ENCODE data around the gene SIRPD.
"Not testable (repeated sequence)": the region's sequence is repeated elsewhere in the genome, so short reads cannot be mapped to it uniquely, and the experiment has no call there.

Gene SIRPD

GRCh38 chr20:1557605-1558004 lies at the start of gene SIRPD:
TSS of gene SIRPD (minus strand) at chr20:1557705. CDS start at chr20:1557653, 52 bp downstream.
- DNase-seq = no peak

DNA sequence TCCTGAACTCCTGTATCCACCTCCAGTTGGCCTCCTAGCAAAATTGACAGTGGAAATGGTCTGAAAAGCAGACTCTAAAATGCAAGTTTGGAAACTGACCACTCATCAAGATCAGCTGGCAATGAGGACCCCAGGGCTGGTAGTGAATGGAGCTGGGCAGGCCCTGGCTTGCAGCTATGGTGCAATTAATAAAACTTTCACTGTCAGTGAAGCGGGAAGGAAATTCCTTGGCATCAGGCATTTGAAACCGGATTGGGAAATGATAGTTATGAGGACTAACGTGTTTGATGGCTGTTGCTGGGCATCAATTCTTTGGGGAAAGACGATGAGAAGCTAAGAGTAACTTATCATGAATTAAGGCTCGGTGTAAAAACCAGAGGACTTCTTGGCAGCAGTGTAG lies 43.2 kb upstream of the SIRPD start:
- no peak for DNase-seq

- DNase-seq = no peak
Measured at GRCh38 chr20:1595333-1595732, 37.8 kb upstream of the SIRPD start.

GRCh38 chr20:1588533-1589460 lies 31.3 kb upstream of the SIRPD start:
- no peak for DNase-seq

GRCh38 chr20:1587781-1588532 lies 30.5 kb upstream of the SIRPD start:
- DNase-seq = no peak

- DNase-seq = no peak
Measured at GRCh38 chr20:1579488-1579887, 22.0 kb upstream of the SIRPD start.

- no peak for DNase-seq
Measured at GRCh38 chr20:1577906-1578305, 20.4 kb upstream of the SIRPD start.

DNA sequence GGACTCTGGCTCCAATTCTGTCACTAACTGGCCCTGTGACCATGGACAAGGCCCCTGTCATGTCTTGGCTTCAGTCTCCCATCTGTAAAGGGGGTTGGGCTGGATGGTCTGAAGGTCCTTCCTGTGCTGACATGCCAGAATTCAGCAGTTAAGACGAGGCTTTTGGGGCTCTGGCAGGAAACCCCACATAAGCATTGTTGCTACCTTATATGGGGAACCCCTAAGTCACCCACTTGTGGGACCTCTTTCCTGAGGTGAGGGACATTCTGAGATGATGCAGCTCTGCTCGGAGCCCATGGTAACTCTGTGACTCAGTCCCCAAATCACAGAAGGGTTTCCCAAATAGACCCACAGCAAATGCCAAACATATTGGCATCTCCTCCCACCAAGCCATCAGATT lies 19.8 kb upstream of the SIRPD start:
- not testable (repeated sequence) for DNase-seq

DNA sequence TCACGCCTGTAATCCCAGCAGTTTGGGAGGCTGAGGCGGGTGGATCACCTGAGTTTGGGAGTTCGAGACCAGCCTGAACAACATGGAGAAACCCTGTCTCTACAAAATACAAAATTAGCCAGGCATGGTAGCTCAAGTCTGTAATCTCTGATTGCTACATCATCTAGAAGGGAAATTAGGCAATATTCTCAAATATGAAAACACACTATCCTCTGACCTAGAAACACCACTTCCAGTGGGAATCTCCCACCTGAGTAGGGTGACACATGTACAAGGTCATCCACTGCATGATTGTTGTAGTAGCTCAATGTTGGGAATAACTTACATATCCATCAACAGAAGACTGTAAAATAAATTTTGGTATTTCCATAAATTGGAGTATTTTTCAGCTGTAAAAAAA lies 19.1 kb upstream of the SIRPD start:
- no peak for DNase-seq

DNA sequence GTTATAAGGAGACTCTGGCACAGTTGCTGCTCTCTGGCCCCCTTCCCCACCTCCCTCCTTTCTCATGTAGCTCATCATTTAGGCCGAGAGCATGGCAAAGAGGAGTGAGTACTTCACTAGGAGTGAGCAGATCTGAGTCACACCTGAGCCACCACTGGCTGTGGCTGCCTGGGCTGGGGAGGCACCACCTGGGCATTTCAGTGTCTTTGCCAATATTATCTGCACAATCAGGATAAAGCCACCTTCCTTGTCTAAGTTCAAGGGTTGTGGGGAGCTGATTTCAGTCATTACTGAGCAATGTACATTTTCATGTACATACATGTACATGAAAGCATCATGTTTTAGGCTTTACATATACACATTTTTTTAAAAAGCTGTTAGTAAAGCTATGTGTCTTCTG lies 18.5 kb upstream of the SIRPD start:
- DNase-seq = not testable (repeated sequence)

DNA sequence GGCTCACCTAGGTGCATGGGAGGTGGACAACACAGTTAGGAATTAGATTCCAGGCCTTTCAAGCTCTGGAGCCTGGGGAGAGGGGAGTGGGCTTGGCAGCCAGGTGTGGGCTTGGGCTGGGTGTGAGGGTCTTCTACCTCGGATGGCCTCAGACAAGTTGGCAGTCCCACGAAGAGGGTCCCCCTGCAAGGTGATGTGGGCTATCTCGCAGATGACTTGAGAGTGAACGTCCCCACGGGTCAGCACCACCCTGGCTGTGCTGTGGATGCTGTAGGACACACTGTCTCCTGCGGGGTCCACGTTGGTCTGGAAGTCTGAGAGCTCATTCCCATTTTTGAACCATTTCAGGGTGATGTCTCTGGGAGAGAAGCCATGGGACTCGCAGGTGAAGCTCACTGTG lies 14.1 kb upstream of the SIRPD start:
- DNase-seq = not testable (repeated sequence)

DNA sequence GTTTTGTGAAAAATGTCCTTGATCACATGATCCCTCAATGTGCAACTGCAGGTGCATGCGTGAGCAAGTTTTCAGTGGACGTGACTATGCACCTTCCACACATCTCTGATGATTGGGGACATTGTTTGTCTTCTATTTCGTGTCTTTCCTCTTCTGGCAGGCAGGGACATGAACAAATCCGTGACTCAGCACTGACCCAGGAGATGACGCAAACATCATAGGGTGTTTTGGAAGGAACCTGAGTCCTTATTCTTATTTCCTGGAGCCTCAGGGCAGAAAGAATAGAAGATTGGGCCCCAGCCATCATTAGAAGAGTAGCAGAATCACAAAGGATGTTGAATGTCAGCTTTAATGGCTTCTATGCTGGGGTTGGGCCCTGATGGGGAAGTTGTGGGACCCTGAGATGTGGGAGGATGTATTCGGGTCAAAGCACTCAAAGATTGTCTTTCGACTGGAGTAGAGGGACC lies 11.9 kb upstream of the SIRPD start:
- DNase-seq = no peak

DNA sequence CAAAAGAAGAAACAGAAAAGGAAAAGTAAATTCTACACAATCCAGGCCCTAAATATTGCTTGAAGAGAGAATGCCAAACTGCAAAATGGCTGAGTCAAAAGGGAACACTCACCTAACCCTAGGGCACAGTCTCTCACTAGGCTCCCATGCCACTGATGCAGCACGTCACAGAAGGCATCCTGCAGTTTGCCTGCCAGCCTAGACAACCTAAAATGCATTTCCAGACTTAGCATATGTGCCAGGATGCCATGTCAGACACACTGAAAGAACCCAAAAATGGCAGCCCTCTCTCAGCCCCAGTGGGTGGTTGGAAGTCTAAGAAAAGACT lies 10.6 kb upstream of the SIRPD start:
- DNase-seq = no peak

DNA sequence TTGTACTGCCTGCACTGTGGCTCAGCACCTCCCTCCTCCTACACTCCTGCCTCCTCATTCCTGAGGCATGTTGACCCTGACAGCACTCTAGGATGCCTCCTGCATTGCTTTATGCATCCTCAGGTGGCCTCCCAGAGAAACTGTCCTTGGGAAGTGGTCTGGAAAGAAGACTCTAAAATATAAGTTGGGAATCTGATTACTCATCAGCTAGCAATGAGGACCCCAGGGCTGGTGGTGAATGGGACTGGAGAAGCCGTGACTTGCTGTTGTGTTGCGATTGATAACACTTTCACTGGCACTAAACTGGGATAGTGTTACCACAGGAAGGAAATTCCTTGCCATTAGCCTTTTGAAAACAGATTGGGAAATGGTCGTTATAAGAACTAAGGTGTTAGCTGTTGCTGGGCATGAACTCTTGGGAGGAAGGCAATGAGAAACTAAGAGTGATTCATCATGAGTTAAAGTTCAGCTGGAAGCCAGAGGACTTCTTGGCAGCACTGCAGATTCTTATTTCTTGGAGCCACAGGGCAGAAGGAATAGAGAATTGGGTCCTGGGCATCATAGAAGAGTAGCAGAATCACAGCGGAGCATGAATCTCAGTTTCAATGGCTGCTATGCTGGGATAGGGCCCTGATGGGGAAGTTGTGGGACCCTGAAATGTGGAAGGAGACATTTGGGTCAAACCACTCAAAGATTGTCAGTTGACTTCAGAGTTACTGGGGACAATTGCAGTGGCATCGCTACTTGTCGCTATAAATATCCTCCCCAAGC lies 10.1 kb upstream of the SIRPD start:
- no peak for DNase-seq

DNA sequence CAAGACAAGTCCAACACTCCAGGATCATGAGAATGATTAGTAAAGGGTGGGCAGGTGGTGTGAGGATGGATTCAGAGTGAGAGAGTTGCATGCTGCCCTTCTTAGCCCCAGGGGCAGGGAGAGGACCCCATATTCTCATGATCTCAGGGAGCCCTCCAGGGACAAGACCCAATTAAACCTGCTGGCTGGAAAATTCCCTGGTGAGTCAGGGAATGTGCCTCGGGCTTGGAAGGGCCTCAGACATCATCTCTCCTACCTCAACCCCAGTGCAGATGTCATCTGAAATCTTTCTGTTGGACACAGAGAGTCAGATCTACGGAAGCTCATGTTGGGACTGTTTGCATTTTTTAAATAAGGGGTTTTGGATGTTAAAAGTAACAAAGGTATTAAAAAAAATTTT lies 9.2 kb upstream of the SIRPD start:
- DNase-seq = no peak

GRCh38 chr20:1565461-1565860 lies 8.0 kb upstream of the SIRPD start:
- DNase-seq = no peak

DNA sequence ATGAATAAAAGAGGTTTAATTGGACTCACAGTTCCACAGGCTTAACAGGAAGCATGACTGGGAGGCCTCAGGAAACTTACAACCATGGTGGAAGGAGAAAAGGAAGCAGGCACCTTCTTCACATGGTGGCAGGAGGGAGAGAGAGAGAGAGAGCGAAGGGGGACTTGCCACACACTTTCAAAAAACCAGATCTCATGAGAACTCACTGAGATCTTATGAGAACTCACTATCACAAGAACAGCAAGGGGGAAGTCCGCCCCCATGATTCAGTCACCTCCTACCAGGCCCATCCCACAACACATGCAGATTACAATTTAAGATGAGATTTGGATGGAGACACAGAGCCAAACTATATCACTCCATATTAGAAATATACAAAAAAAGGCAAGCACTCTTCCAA lies 6.1 kb upstream of the SIRPD start:
- DNase-seq = no peak

GRCh38 chr20:1562622-1563021 lies 5.1 kb upstream of the SIRPD start:
- DNase-seq = no peak

GRCh38 chr20:1561350-1561749 lies 3.8 kb upstream of the SIRPD start:
- DNase-seq = no peak

GRCh38 chr20:1555952-1556351 lies 1.6 kb downstream of the SIRPD start:
- no peak for DNase-seq

DNA sequence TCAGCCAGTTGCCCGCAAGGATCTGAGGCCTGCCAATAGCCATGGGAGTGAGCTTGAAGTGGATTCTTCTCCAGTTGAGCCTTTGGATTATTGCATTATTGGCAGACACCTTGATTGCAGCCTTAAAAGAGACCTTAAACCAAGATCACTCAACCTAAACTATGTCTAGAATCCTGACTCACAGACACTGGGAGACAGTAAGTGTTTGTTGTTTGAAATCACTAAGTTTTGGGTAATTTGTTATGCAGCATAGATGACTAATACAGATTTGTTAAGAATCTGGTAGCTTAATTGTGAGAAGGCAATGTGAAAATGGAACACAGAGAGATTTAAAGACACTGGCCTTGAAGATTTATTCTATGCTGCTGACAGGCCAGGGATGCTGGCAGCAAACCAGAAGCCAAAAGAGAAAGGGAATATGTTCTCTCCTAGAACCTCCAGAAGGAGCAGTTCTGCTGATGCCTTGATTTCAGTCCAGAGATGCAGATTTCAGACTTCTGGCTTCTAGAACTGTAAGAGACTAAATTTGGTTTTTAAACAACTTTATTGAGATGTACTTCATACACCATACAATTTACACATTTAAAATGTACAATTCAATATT lies 17.6 kb downstream of the SIRPD start:
- no peak for DNase-seq

DNA sequence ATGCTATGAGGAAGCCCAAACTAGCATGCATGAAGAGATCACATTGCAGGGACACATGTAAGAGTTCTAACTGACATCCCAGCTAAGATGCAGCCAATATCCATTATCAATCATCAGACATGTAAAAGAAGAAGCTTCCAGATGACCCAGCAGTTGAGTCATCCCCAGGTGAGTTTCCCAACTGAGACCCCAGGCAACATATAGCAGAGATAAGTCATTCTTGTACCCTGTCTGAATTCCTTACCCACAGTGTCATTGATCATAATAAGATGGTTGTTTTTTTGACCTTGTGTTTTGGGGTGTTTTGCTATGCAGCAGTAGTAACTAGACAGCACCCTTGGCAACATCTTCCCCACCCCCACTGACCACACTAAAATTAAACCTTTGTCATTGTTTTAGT lies 18.9 kb downstream of the SIRPD start:
- no peak for DNase-seq

DNA sequence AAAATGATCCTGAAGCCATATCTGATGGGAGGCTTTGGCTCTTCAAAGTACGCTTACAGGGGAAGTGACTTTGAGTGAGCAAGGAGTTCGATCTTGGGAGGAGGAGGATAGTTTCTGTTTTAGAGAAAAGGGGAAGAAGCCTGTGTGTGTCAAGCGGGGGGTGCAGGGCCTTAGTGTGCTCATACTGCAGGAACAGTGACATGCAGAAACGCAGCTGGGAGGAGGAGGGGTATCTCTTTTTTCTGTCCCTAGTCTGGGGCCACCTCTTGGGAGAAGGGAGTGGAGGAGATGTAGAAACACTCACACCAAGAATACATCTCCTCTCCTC lies 19.8 kb downstream of the SIRPD start:
- DNase-seq = no peak

Measured in NCI-H446 treated with DMSO at 0.1 percent for 48 hours (cell line).